Thoracic aorta (tissue), 2 donors: ENCODE results near the gene GNAO1. TPM values are rescaled to one million over a fixed set of nuclear protein-coding genes. Genes with fewer than 3 reads are reported as not detected.

ENCODE experiments used
- ATAC-seq: fragments of 150-250 bp; one replicate; pipeline ENCODE4 v1.8.0; 2017; ENCODE audit warnings: low read depth; ENCODE audit not compliant: insufficient number of reproducible peaks, low FRiP score
- DNase-seq: peaks from one replicate; pipeline ENCODE4 v3.0.0-alpha.2; 2020; ENCODE audit warnings: low spot score
- H3K27ac ChIP-seq, 2 donors: fragments of 200-600 bp; sonication (generic); 1 replicate in 1 of 2; 2 replicates in 1 of 2; pipeline ENCODE4 v1.5.1; 2016; ENCODE audit warnings: mild to moderate bottlenecking in 2 of 2, moderate library complexity in 2 of 2
- H3K27me3 ChIP-seq: fragments of 200-600 bp; sonication (generic); replicated peaks from 2 replicates; pipeline ENCODE4 v1.6.0; 2016; ENCODE audit warnings: mild to moderate bottlenecking; ENCODE audit not compliant: insufficient read depth
- H3K36me3 ChIP-seq: fragments of 200-600 bp; sonication (generic); one replicate; pipeline ENCODE4 v1.5.1; 2016
- H3K4me1 ChIP-seq, 2 donors: fragments of 200-600 bp; sonication (generic); 1 replicate in 1 of 2; 2 replicates in 1 of 2; pipeline versions ENCODE4 v1.5.1 to v1.6.0; 2016; ENCODE audit warnings: low read depth in 2 of 2, mild to moderate bottlenecking in 1 of 2; ENCODE audit not compliant: control insufficient read depth in 1 of 2
- H3K4me3 ChIP-seq: fragments of 200-600 bp; sonication (generic); 2 replicates; pipeline ENCODE4 v1.5.1; 2016; ENCODE audit warnings: mild to moderate bottlenecking
- H3K9me3 ChIP-seq: fragments of 200-600 bp; sonication (generic); 2 replicates; pipeline ENCODE4 v1.5.1; 2016
- total RNA-seq, 2 donors: library from RNA; depleted of rRNA; stranded (reverse); fragments of >200 nt; gene quantifications; one replicate each; pipeline versions ENCODE4 v1.1.0 to v1.2.3, GENCODE V29; 2016
- TF ChIP-seq, protein P1 (sequence below): fragments of 200-600 bp; sonication (generic); IDR thresholded peaks from one replicate; pipeline ENCODE4 v1.5.1; 2019; ENCODE audit warnings: antibody characterized with exemption

The GNAO1 gene
- total RNA-seq, 2 donors from 2014 or later, result 2.0 to 4.5 TPM

DNA sequence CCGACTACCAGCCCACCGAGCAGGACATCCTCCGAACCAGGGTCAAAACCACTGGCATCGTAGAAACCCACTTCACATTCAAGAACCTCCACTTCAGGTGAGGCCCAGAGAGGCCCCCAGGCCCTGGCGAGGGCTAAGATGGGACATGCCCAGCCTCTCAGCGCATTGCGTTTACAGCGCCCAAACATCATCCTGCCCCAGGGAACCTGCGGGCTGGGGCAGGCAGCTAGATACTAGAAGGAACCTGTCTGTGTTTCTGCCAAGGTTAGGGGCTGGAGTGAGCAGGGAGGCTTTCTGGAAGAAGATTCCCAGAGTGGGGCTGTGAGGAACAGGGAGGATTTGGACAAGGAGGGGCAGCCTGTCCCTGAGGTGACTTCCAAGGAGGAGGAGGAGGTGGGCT, 143.5 kb downstream of the GNAO1 start:
- H3K36me3 ChIP-seq, result no peaks in the 10 kb centered on the region
- no peak overlapping the region for H3K27ac ChIP-seq
- no peaks in the 10 kb centered on the region for H3K9me3 ChIP-seq
- no peaks in the 10 kb centered on the region for H3K4me1 ChIP-seq
- no peaks in the 10 kb centered on the region for H3K27me3 ChIP-seq
- DNase-seq, result no peak
- no peak overlapping the region for H3K4me3 ChIP-seq
- TF ChIP-seq, protein P1, sequence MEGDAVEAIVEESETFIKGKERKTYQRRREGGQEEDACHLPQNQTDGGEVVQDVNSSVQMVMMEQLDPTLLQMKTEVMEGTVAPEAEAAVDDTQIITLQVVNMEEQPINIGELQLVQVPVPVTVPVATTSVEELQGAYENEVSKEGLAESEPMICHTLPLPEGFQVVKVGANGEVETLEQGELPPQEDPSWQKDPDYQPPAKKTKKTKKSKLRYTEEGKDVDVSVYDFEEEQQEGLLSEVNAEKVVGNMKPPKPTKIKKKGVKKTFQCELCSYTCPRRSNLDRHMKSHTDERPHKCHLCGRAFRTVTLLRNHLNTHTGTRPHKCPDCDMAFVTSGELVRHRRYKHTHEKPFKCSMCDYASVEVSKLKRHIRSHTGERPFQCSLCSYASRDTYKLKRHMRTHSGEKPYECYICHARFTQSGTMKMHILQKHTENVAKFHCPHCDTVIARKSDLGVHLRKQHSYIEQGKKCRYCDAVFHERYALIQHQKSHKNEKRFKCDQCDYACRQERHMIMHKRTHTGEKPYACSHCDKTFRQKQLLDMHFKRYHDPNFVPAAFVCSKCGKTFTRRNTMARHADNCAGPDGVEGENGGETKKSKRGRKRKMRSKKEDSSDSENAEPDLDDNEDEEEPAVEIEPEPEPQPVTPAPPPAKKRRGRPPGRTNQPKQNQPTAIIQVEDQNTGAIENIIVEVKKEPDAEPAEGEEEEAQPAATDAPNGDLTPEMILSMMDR, result no peak
- ATAC-seq, result no peak

DNA sequence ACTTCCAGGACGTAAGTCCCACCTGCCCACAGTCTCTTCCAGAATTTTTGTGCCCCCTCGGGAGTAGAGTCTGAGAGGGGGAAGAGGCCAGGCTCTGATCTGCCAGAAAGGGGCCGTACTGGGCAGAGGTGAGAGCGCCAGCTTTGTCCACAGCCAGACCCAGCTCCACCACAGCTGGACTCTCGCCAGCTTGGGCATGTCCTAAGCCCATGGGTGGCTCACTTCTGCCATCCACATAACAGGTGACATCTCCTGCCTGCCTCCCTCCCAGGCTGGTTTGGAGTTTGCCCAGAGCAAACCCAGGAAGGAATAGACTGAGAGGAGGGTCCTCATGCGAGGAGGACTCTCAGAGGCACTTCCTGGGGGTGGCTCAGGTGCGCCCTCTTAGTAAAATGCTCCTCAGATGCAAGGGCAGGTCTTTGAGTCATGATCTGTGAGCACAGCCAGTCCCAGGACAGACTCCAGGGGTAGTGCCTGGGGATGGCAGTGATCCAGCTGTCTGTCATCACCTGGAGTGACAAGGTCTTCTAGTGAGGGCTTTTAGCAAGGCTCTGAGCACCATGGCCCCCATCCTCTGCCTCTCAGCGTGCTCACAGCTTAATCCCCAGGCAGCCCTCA, 144.9 kb downstream of the GNAO1 start:
- ATAC-seq (no peak), DNase-seq (no peak)
- Histone ChIP-seq H3K4me1 (no peaks in the 10 kb centered on the region), H3K36me3 (no peaks in the 10 kb centered on the region), H3K4me3 (no peak overlapping the region), H3K27ac (no peak overlapping the region), H3K27me3 (no peaks in the 10 kb centered on the region), H3K9me3 (no peaks in the 10 kb centered on the region)
- TF ChIP-seq, protein P1, result no peak

DNA sequence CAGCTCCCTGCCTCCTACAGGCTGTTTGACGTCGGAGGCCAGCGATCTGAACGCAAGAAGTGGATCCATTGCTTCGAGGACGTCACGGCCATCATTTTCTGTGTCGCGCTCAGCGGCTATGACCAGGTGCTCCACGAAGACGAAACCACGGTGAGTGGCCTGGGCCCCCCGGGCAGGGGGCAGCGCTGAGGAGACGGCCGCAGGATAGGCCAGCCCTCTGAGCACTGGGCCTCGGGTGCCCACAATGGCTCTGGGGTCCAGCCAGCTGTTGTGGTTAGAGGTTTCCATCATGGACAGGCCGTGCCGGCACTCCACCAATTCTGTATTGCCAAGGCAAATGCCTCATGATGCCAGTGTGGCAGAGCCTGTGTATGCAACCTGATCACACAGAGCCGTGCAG, 145.4 kb downstream of the GNAO1 start:
- H3K9me3 ChIP-seq, result no peaks in the 10 kb centered on the region
- DNase-seq (no peak), ATAC-seq (no peak)
- H3K4me3 ChIP-seq, result no peak overlapping the region
- no peaks in the 10 kb centered on the region for H3K36me3 ChIP-seq
- no peaks in the 10 kb centered on the region for H3K27me3 ChIP-seq
- TF ChIP-seq, protein P1, result no peak
- H3K27ac ChIP-seq, result no peak overlapping the region
- H3K4me1 ChIP-seq, result no peaks in the 10 kb centered on the region

DNA sequence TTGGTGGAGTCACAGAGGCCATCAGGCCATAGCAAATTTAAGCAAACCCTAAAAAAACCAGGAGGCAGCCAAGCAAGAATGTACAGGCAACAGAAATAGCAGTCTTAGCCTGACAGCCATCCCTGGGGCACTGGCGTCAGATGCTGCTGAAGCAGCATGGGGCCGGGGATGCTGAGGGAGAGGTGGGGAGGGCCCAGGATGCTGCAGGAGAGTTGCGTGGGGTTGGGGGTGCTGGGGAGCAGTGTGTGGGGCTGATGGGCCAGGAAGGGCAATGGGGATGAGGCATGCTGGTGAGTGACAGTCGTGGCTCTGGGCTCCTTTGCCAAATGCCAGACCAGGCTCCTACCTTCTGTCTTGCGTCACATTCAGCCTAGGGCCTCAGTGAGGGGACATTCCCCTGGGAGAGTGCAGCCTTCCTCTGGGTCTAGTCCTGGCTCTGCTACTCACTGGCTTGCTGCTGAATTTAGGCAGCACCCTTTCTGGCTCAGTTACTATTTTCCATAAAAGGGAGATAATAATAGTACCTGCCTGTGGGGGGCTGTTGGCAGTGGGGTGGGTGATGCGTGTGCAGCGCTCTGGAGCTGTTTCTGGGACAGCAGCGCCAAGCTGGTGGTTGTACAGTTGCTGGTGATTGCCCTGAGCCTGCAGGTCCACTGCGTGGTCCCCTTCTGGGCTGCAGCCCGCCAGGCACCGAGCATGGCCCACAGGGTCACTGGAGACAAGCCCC, 146.0 kb downstream of the GNAO1 start:
- TF ChIP-seq, protein P1, result no peak
- H3K4me3 ChIP-seq, result no peak overlapping the region
- no peak for DNase-seq
- H3K27me3 ChIP-seq, result no peaks in the 10 kb centered on the region
- no peaks in the 10 kb centered on the region for H3K4me1 ChIP-seq
- no peak for ATAC-seq
- H3K9me3 ChIP-seq, result no peaks in the 10 kb centered on the region
- no peak overlapping the region for H3K27ac ChIP-seq
- no peaks in the 10 kb centered on the region for H3K36me3 ChIP-seq

DNA sequence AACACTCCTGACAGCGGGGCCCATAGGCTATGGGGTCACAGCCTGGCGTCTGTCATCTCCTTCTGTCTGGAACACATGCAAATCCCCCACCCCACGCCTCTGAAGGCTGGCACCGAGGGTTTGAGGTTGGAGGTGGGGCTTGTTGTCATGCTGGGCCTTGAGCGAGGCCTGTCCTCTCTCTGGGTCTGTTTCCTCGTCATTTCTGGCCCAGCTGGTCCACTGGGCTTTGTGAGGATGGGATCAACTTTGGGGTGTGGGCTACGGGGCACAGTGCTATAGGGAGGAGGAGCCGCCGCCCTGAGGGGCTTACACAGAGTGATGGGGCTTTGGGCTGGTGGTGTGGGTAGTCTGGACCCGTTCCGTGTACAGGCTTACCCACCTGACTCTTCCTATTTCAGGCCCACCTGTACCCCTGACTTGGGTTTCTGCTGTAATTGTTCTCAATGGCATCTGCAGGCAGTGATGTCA, 146.6 kb downstream of the GNAO1 start:
- Histone ChIP-seq H3K27ac (no peak overlapping the region), H3K27me3 (no peaks in the 10 kb centered on the region), H3K4me3 (no peak overlapping the region), H3K4me1 (no peaks in the 10 kb centered on the region), H3K9me3 (no peaks in the 10 kb centered on the region), H3K36me3 (no peaks in the 10 kb centered on the region)
- ATAC-seq (no peak), DNase-seq (no peak)
- TF ChIP-seq, protein P1, result no peak
